Activated T-cell treated with anti-CD3 and anti-CD28 coated beads, Interleukin-2, amount 50 U/mL, for 4 hours (primary cell): ENCODE data around the gene BCAN. TPM values are rescaled to one million over a fixed set of nuclear protein-coding genes. Genes with fewer than 3 reads are reported as not detected.

ENCODE experiments used
- ATAC-seq, 2 donors: fragments of 200-7000 bp; cut with Tn5 transposase; one replicate each; pipeline ENCODE4 v1.10.0; 2021
- DNase-seq: peaks from one replicate; pipeline ENCODE4 v3.0.0-alpha.2; 2020
- H3K27me3 Mint-ChIP-seq: one replicate; pipeline ENCODE4 v1.8.0; 2021; ENCODE audit warnings: low read depth, mixed read lengths
- H3K36me3 Mint-ChIP-seq: one replicate; pipeline ENCODE4 v1.8.0; 2022; ENCODE audit warnings: mixed read lengths; ENCODE audit not compliant: insufficient read depth
- H3K4me1 Mint-ChIP-seq: one replicate; pipeline ENCODE4 v1.8.0; 2021; ENCODE audit warnings: low read depth, mixed read lengths
- H3K4me3 Mint-ChIP-seq: one replicate; pipeline ENCODE4 v1.8.0; 2021; ENCODE audit warnings: mild to moderate bottlenecking, moderate library complexity, mixed read lengths
- H3K9me3 Mint-ChIP-seq: one replicate; pipeline ENCODE4 v1.8.0; 2021; ENCODE audit warnings: mixed read lengths
- total RNA-seq, 3 donors: library from RNA; stranded (reverse); gene quantifications; one replicate each; pipeline ENCODE4 v1.2.1, GENCODE V29; 2021

Gene BCAN
- total RNA-seq, 3 donors from 2014 or later = not detected

DNA sequence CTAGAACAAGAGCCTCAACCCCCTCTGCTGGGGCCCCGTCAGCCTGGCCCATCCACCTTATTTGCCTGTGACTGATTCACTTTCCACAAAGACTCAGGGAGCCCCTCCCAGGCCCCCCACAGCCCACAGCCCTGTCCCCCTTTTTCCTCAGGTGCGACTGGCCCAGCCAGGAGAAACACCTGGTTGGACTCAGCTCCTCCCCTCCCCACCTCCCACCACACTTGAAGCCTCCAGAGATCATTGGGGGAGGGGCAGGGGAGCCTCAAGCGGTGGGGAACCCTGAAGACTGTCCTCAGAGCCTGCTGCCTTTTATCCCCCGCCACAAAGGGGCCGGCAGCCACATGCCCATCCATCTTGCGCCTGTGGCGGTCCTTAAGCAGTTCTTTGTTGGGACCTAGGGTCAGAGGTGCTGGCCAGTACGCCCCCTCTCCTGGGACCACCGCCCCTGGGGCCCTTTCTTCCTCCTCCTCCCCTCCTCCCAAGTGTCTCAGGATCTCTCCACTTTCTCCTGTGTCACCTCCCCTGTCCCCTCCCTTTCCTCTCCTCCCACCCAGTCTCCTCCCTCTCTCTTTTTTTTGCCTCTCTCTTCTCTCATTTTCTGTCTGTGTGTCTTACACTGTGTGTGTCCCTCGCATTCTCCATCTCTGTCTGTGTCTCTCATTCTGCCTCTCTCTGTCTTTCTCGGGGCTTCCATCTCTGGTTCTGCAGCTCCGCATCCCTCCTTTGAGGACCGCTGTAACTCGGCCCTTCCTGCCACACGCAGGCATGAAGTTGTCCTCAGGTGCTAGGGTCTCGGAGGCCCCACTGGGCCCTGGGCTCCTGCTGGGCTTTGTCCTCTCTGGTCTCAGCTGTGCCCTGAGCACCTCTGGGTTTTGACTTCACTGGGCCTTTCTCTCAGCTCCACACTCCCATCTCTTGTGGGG is 51.3 kb downstream of the BCAN start:
- Mint-ChIP-seq H3K4me3 (no peak overlapping the region), H3K27me3 (peaks cover 66% of the 10 kb centered on the region), H3K36me3 (no peaks in the 10 kb centered on the region), H3K9me3 (no peaks in the 10 kb centered on the region), H3K4me1 (peaks cover 22% of the 10 kb centered on the region)
- DNase-seq (no peak), ATAC-seq (no peak)

GRCh38 chr1:156693848-156694689 is 52.2 kb downstream of the BCAN start:
- DNase-seq (no peak), ATAC-seq (no peak)
- H3K4me3 Mint-ChIP-seq = no peak overlapping the region
- peaks cover 22% of the 10 kb centered on the region for H3K4me1 Mint-ChIP-seq
- H3K36me3 Mint-ChIP-seq = no peaks in the 10 kb centered on the region
- H3K27me3 Mint-ChIP-seq = peaks cover 62% of the 10 kb centered on the region
- no peaks in the 10 kb centered on the region for H3K9me3 Mint-ChIP-seq

GRCh38 chr1:156694690-156694962 is 52.7 kb downstream of the BCAN start:
- Mint-ChIP-seq H3K4me1 (peaks cover 17% of the 10 kb centered on the region), H3K4me3 (no peak overlapping the region), H3K9me3 (no peaks in the 10 kb centered on the region), H3K27me3 (peaks cover 59% of the 10 kb centered on the region), H3K36me3 (no peaks in the 10 kb centered on the region)
- no peak for DNase-seq
- ATAC-seq = no peak

DNA sequence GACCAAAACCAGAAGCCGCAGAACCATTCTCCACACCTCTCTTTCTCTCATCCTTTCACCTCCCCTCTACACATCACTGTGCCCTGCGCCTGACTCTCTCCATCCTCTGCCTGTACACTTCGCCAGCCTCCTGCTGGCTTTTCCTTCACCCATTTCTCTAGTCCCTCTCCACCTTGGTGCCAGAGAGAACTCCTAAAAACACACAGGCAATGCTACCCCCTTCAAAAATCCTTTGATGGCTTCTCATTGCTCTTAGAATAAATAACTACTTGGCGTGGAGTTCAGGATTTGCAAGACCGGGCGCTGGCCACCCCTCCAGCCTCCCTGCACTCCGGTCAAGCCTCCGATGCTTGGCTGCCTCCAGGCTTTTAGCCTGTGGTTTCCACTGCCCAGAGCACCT is 54.8 kb downstream of the BCAN start:
- Mint-ChIP-seq H3K36me3 (no peaks in the 10 kb centered on the region), H3K4me3 (no peak overlapping the region), H3K9me3 (no peaks in the 10 kb centered on the region), H3K4me1 (peaks cover 12% of the 10 kb centered on the region), H3K27me3 (peaks cover 52% of the 10 kb centered on the region)
- DNase-seq = no peak
- no peak for ATAC-seq

DNA sequence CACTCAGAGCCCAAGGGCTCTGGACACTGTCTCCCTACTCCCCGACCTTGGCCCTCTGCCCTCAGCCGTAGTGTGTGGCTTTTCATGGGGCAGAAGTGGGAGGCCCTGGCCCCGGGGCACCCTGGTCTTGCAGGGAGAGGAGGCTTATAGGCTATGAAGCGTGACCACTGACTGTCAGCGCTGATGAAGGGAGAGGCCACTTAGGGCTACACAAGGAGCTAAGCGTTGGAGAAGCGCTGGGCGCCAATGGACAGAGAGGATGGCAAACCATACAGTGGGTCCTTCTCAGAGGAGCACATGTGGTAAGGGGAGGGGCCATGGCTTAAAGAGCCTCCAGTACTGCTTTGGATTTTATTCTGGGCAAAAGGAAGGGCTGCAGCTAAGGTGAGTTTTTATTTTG is 55.6 kb downstream of the BCAN start:
- Mint-ChIP-seq H3K4me3 (no peak overlapping the region), H3K27me3 (peaks cover 47% of the 10 kb centered on the region), H3K4me1 (peaks cover 5% of the 10 kb centered on the region), H3K36me3 (no peaks in the 10 kb centered on the region), H3K9me3 (no peaks in the 10 kb centered on the region)
- no peak for DNase-seq
- no peak for ATAC-seq

GRCh38 chr1:156698995-156699394 is 57.1 kb downstream of the BCAN start:
- Mint-ChIP-seq H3K9me3 (no peaks in the 10 kb centered on the region), H3K36me3 (no peaks in the 10 kb centered on the region), H3K4me1 (no peaks in the 10 kb centered on the region), H3K4me3 (no peak overlapping the region), H3K27me3 (peaks cover 45% of the 10 kb centered on the region)
- DNase-seq (no peak), ATAC-seq (no peak)

DNA sequence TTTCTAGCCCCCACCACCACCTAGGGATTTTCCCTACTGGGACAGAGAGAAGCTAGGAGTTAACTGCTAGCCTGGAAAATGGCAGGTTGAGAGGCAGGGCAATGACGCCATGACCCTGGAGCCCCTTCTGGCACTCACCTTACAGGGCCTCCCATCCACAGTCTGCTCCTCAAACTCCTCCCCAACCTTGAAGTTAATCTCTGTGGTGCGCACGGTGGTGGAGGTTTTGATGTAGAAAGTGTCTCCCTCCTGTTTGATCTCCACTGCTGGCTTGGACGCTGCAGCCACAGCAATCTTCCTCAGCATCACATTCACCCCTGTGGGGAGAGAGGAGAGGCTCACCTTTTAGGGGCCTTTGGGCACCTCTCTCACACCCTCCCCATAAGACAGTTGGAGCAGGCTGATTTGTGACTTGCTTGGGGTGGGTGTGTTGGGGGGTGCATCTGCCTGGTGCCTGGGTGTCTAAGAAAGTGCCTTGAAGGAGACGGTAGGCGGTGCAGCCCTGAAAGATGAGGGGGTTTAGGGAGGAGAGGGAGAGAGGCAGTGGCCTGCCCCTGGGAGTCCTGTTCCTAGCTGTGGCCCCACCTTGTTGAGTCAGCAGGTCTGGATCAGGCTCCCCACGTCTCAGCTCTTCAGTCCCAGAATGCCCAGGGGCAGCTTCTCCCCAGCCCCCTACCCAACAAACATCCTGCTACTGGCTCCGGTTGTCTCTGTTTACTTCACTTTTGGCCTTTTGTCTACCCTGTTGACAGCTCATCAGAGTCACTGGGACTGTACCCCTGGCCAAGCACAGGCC is 59.0 kb downstream of the BCAN start:
- no peak for DNase-seq
- Mint-ChIP-seq H3K27me3 (peaks cover 48% of the 10 kb centered on the region), H3K9me3 (no peaks in the 10 kb centered on the region), H3K4me3 (no peak overlapping the region), H3K36me3 (no peaks in the 10 kb centered on the region), H3K4me1 (peaks cover 15% of the 10 kb centered on the region)
- ATAC-seq = no peak

GRCh38 chr1:156703336-156703735 is 61.4 kb downstream of the BCAN start:
- Mint-ChIP-seq H3K27me3 (peaks cover 38% of the 10 kb centered on the region), H3K9me3 (no peaks in the 10 kb centered on the region), H3K4me1 (peaks cover 25% of the 10 kb centered on the region), H3K4me3 (no peak overlapping the region), H3K36me3 (no peaks in the 10 kb centered on the region)
- ATAC-seq (no peak), DNase-seq (no peak)

GRCh38 chr1:156703741-156704140 is 61.8 kb downstream of the BCAN start:
- DNase-seq (no peak), ATAC-seq (no peak)
- no peak overlapping the region for H3K4me3 Mint-ChIP-seq
- no peaks in the 10 kb centered on the region for H3K36me3 Mint-ChIP-seq
- H3K9me3 Mint-ChIP-seq = no peaks in the 10 kb centered on the region
- H3K27me3 Mint-ChIP-seq = peaks cover 38% of the 10 kb centered on the region
- H3K4me1 Mint-ChIP-seq = peaks cover 25% of the 10 kb centered on the region

GRCh38 chr1:156704166-156704711 is 62.3 kb downstream of the BCAN start:
- Mint-ChIP-seq H3K36me3 (no peaks in the 10 kb centered on the region), H3K9me3 (no peaks in the 10 kb centered on the region), H3K27me3 (peaks cover 34% of the 10 kb centered on the region), H3K4me3 (no peak overlapping the region), H3K4me1 (peaks cover 25% of the 10 kb centered on the region)
- DNase-seq (no peak), ATAC-seq (no peak)

DNA sequence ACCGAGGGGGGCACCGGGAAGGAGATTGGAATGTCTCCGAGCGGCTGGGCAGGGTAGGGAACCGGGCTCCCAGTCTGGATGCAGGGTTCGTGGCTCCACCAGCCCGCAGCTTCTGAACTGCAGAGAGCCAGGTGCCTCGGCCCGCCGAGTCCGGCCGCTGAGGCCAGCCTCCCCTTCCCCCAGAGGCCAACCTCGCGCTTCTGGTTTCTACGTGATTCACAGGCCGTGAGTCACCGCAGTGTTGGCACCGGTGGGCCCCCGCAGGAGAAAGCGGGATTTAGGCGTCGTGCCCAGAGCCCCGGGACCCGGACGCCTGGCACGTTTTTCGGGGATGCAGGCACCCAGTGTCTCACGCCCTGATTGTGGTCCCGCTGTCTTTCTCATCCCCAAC is 63.0 kb downstream of the BCAN start:
- Mint-ChIP-seq H3K4me3 (peak overlapping the region; percentile 82), H3K4me1 (peaks cover 25% of the 10 kb centered on the region), H3K9me3 (no peaks in the 10 kb centered on the region), H3K36me3 (no peaks in the 10 kb centered on the region), H3K27me3 (peaks cover 30% of the 10 kb centered on the region)
- ATAC-seq (peak; percentile 31 to 38), DNase-seq (peak; percentile 30)

DNA sequence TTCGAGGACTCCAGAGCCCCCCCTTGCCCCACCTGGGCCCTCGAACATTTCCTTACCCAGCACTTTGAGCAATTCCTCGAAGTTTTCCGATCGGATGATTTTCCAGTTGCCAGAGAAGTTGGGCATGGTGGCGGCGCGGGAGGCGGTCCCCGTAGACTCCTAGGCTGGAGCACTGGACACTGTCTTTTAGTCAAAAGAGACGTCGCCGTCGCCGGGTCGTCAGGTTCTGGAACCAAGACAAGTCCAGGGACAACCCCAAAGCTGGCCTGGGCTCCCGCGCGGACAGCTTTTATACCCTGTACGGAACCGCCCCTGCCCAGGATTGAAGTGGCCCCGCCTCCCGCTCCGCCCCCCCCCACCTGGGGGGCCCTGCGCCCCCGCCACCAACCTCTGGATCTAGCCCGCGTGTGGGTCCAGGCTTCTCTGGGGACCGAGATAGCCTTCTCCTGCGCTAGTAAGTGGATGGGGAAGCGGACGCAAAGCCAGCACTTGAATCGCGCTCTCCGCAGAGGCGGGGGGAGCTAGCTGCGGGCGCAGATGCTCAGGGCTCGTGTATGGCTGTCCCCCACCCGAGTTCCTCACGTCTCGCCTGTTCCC is 63.5 kb downstream of the BCAN start, which contains the start of gene CRABP2:
TSS of gene CRABP2 (minus strand) at position 263 of the 597 bp plus-strand sequence. CDS start at position 126, 137 bp downstream.
- Mint-ChIP-seq H3K4me3 (peak within 1 kb of the TSS; percentile 82), H3K36me3 (no peaks in the 10 kb centered on the region), H3K9me3 (no peaks in the 10 kb centered on the region), H3K27me3 (peaks cover 30% of the 10 kb centered on the region), H3K4me1 (peaks cover 25% of the 10 kb centered on the region)
- DNase-seq (peak; percentile 16), ATAC-seq (peak; percentile 44 to 54)

DNA sequence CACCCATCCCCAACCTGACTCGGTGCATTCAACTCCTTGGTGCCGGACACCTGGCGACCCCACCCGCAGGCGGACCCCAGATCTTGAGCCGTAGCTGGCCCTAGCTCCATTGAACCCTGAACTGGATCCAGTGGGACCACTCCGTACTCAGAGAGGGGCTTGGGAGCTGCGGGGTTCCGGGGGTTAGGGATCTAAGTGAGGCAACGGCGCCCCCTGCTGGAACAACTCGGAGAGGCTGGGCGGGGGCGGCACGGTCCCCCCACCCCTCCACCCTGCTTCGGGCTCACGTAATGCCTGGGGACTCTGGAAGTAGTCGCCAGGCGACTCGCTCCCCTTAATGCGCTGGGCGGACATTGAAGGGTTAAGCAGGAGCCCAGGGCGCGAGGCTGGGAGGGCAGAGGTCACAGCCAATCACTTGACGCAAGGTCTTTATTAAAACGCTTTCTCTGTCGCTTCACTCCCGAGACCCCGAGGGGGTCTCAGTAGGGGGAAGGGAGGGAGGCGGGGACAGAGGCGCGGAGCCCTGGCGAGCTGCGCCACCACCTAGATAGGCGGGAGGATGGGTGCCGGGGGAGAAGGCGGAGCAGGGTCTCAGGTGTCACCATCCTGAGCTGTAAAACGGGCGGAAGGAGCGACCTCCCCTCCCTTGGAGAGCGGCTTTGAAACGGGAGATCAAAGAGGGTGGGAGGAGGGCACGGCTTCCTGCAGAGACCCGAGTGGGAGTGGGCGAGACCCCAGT is 64.2 kb downstream of the BCAN start:
- Mint-ChIP-seq H3K4me3 (peak overlapping the region; percentile 82), H3K36me3 (no peaks in the 10 kb centered on the region), H3K27me3 (peaks cover 27% of the 10 kb centered on the region), H3K9me3 (no peaks in the 10 kb centered on the region), H3K4me1 (peaks cover 25% of the 10 kb centered on the region)
- DNase-seq = peak; percentile 73
- peak; percentile 65 for ATAC-seq
